Measurements from ENCODE around the gene ARHGAP22.
"Not testable (repeated sequence)": the region's sequence is repeated elsewhere in the genome, so short reads cannot be mapped to it uniquely, and the experiment has no call there.

The ARHGAP22 gene

GRCh38 chr10:48442090-48442808 is 162.6 kb downstream of the ARHGAP22 start:
- no peak for DNase-seq (ENCODE audit: low read depth in 2 of 3, low spot score in 1 of 3)

- DNase-seq (ENCODE audit: low read depth in 2 of 3, low spot score in 1 of 3) = no peak
Observed at GRCh38 chr10:48440771-48441170, 164.1 kb downstream of the ARHGAP22 start.

DNA sequence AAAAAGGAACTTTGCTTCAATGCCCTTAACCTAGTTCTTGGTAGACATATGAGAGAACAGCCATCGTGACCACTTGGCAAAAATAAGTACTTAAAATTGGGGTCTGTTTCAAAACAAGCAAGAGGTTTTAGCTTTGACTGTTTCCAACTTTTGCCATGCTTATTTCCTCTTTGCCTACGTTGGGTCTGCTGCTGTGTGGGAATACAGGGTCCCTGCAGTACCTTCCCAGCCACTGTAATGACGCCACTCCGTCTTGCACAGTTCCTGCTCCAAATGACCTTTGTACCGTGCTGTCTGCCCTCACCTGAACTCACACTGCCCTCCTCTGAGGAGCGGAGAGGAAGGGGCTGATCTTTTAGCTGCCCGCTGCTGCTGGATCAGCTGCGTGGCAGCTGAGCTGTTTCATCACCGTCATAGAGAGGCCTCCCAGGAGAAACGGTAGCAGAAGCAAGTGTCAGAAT is 165.3 kb downstream of the ARHGAP22 start:
- DNase-seq (ENCODE audit: low read depth in 2 of 3, low spot score in 1 of 3) = no peak

DNA sequence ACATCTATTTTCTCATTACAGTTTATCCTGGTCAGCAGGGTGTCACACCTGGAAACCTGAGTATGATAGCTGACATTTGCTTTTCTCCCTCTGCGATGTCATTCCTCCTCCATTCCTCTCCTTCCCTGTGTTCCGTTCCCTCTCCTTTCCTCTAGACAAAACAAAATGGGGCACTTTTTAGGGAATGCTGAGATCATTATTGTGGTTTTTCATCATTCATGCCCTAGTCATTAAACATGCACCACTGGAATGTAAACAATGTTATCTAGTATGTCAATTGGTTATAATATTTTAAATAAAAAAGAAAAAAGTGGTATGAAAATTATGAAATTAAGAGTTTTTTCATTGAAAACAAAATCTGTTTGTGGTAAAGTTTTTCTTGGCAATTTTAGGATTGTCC is 165.8 kb downstream of the ARHGAP22 start:
- no peak for DNase-seq (ENCODE audit: low read depth in 2 of 3, low spot score in 1 of 3)

- no peak for DNase-seq (ENCODE audit: low read depth in 2 of 3, low spot score in 1 of 3)
Observed at GRCh38 chr10:48437546-48437945, 167.3 kb downstream of the ARHGAP22 start.

DNA sequence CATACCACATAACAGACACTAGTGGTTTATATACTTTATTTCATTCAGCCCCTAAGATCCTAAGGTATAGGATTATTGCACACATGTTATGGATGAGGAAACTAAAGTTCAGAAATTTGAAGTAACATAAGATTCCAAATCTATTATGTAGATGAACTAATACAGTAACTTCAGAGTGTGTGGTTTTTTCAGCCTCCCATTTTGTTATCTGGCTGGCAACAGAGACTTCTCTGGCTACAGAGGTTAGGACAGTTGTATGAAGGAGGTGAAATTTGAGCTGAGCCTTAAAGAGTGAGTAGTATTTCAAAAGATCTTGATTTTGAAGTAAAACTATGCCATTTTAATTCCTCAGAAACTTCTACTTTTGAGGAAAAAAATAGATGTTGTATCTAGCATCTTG is 173.0 kb downstream of the ARHGAP22 start:
- DNase-seq (ENCODE audit: low read depth in 2 of 3, low spot score in 1 of 3) = no peak

GRCh38 chr10:48430402-48430993 is 174.4 kb downstream of the ARHGAP22 start:
- no peak for DNase-seq (ENCODE audit: low read depth in 2 of 3, low spot score in 1 of 3)

DNA sequence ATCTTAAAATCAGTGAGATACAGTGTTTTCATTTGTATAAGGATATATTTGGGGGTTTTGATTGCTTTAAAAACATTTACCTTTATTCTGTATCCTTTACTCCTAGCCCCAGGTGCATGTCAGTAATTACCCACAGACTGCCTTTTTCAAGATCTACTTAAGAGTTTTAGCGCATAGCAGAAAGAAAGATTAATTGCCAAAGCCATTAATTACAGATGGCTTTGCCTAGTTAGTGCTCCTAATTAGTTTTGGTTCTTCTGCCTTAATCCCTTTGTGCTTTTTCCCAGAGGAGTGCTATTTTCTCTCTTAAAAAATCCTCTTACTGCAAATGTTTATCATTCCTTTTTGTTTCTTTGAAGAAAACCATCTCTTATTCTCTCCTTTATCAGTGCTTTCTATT is 175.6 kb downstream of the ARHGAP22 start:
- no peak for DNase-seq (ENCODE audit: low read depth in 2 of 3, low spot score in 1 of 3)

DNA sequence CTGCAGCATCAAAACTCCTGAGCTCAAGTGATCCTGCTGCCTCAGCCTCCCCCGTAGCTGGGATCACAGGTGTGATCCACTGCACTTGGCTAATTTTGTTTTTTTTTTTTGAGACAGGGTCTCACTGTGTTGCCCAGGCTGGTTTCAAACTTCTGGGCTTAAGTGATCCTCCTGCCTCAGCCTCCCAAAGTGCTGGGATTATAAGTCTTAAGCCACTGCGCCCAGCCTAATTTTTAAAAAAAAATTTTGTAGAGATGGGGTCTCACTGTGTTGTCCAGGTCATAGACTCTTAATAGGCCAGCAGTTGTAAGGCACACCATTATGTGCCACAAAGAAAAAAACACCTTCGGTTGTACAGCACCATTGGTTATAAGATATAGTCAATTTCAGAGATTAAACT is 176.0 kb downstream of the ARHGAP22 start:
- no peak for DNase-seq (ENCODE audit: low read depth in 2 of 3, low spot score in 1 of 3)

GRCh38 chr10:48423884-48424283 is 181.0 kb downstream of the ARHGAP22 start:
- no peak for DNase-seq (ENCODE audit: low read depth in 2 of 3, low spot score in 1 of 3)

DNA sequence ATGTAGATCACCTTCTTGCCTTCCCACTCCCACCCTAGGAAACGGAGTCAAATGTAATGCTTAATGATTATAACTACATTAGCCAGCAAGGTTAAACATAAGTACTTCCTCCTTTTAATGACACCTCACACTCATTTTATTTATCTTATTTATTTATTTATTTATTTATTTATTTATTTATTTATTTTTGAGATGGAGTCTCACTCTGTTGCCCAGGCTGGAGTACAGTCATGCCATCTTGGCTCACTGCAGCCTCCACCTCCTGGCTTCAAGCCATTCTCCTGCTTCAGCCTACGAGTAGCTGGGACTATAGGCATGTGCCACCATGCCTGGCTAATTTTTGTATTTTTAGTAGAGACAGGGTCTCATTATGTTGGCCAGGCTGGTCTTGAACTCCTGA is 183.0 kb downstream of the ARHGAP22 start:
- not testable (repeated sequence) for DNase-seq (ENCODE audit: low read depth in 2 of 3, low spot score in 1 of 3)

DNA sequence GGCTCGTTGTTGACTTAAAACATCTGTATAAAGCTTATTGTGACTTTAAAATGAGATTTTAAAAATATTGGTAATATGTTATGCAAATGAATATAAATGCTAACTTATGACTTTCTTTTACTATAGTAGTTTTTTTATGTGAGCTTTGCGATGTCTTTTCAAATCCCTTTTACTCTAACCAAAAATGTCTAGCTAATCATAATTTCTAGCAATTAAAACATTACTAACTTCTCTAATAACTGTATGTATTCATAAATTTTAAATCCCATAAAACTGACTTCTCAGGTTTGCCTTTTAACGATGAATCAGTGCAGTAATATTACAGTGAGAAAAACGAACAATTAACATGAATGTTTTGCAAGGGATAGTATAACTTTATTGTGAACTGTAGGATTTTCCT is 185.2 kb downstream of the ARHGAP22 start:
- no peak for DNase-seq (ENCODE audit: low read depth in 2 of 3, low spot score in 1 of 3)

DNA sequence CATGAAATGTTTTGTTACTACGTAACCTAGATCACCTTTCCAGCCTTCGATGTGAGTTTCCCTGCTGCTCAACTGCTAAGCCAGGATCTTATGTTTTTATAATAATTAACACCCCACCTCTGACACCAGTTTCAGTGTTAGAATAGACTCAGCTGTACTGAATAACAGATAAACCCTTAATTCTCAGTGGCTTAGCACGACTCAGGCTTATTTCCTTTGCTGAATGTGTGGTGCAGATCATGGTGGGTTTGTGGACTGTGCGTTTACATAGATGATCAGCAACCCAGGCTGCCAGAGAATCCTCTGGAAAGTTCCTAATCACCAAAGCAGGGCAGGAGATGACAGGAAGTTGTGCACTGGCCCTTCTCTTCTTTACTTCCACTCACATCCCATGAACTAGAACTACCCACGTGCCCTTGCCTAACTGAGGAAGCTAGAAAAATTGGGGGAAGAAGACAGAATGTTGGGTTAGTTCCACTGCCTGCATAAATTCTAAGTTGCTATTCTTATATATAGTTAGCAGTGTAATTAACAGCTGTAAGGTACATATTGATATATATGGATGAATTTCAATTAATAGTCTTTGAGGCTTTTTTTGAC is 186.6 kb downstream of the ARHGAP22 start:
- DNase-seq (ENCODE audit: low read depth in 2 of 3, low spot score in 1 of 3) = no peak

- DNase-seq (ENCODE audit: low read depth in 2 of 3, low spot score in 1 of 3) = no peak
Observed at GRCh38 chr10:48417374-48417773, 187.5 kb downstream of the ARHGAP22 start.

GRCh38 chr10:48416584-48417232 is 188.2 kb downstream of the ARHGAP22 start:
- DNase-seq (ENCODE audit: low read depth in 2 of 3, low spot score in 1 of 3) = no peak

GRCh38 chr10:48414778-48415177 is 190.1 kb downstream of the ARHGAP22 start:
- no peak for DNase-seq (ENCODE audit: low read depth in 2 of 3, low spot score in 1 of 3)

GRCh38 chr10:48414160-48414559 is 190.7 kb downstream of the ARHGAP22 start:
- DNase-seq (ENCODE audit: low read depth in 2 of 3, low spot score in 1 of 3) = no peak

GRCh38 chr10:48412933-48413332 is 191.9 kb downstream of the ARHGAP22 start:
- no peak for DNase-seq (ENCODE audit: low read depth in 2 of 3, low spot score in 1 of 3)

DNA sequence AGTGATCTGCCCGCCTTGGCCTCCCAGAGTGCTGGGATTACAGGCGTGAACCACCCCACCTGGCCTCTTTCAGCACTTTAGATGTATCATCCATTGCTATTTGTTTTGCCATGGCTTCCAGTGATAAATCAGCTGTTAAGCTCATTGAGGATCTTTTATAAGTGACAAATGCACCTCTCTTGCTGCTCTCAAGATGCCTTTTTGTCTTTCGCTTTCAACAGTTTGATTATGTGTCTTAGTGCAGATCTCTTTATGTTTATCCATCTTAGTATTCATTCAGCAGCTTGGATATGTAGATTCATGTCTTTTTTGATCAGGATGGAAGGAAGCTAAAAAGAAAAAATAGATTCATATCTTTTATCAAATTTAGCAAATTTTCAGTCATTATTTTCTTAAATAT is 192.8 kb downstream of the ARHGAP22 start:
- DNase-seq (ENCODE audit: low read depth in 2 of 3, low spot score in 1 of 3) = no peak

DNA sequence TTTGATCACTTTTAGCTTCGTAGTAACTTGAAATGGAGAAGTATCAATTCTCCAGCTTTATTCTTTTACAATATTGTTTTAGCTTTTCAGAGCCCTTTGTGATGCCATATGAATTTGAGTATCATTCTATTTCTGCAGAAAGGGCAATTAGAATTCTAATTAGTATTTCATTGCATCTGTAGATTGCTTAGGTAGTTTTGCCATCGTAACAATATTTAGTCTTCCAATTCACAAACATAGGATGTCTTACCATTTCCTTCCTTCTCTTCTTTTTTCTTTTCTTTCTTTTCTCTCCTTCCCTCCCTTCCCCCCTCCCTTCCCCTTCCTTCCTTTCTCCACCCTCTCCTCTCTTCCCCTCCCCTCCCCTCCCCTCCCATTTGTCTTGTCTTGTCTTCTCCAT is 193.4 kb downstream of the ARHGAP22 start:
- DNase-seq (ENCODE audit: low read depth in 2 of 3, low spot score in 1 of 3) = no peak

GRCh38 chr10:48410503-48410902 is 194.4 kb downstream of the ARHGAP22 start:
- no peak for DNase-seq (ENCODE audit: low read depth in 2 of 3, low spot score in 1 of 3)

DNA sequence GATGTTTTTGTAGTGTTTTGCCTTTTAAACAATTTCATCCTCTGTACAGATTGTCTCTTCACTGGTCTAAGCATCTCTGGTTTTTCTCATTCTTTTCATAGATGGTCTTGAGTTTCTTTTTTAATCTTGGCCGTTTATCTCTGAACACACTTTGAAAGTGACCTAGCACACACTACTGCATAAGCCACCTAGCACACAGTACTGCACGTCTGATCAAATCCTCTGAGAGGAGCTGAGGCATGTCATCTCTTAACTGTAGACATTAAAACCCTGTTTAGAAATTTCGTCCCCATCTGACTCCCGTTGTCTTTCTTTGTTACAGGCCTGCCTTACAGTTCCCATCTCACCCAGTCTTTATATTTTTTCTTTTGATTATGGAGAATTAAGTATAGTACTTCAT is 198.2 kb downstream of the ARHGAP22 start:
- no peak for DNase-seq (ENCODE audit: low read depth in 2 of 3, low spot score in 1 of 3)

Measured in stimulated activated CD4-positive, alpha-beta T cell treated with anti-CD3 and anti-CD28 coated beads, Interleukin-12 subunit alpha, Interleukin-12 subunit beta, amount 100 ng/mL, for 48 hours (primary cell).